ENCODE data around the gene SPIRE1.

The SPIRE1 gene

GRCh38 chr18:12497839-12498238 lies 160.1 kb downstream of the SPIRE1 start:
- Histone ChIP-seq H3K4me3 (ENCODE audit: low read length in 2 of 2) (no peak overlapping the region), H3K79me1 (ENCODE audit: low read depth, low read length) (no peaks in the 10 kb centered on the region), H2AK5ac (ENCODE audit: low read depth, low read length) (no peak overlapping the region), H3K9ac (ENCODE audit: low read depth, low read length, poor library complexity) (no peak overlapping the region), H3K14ac (ENCODE audit: low read length) (no peak overlapping the region), H2BK12ac (ENCODE audit: low read length) (no peak overlapping the region), H3K4me1 (ENCODE audit: control insufficient read depth in 2 of 2, insufficient read depth in 1 of 2, low read depth in 1 of 2, low read length in 2 of 2) (no peaks in the 10 kb centered on the region), H2BK15ac (ENCODE audit: low read length) (no peak overlapping the region), H3K23ac (ENCODE audit: low read depth, low read length, poor library complexity) (no peak overlapping the region), H3K18ac (ENCODE audit: low read length) (no peak overlapping the region), H3K27me3 (ENCODE audit: control insufficient read depth in 3 of 3, insufficient read depth in 3 of 3, low read depth in 1 of 3, low read length in 3 of 3) (no peaks in the 10 kb centered on the region), H3K4me2 (ENCODE audit: insufficient read depth, low read length, poor library complexity, severe bottlenecking) (no peak overlapping the region), H2AFZ (ENCODE audit: low read length) (no peak overlapping the region), H2BK5ac (ENCODE audit: low read length) (no peak overlapping the region), H3K9me3 (replicated peaks in 1 of 2; ENCODE audit: control insufficient read depth in 2 of 2, insufficient read depth in 1 of 2, low read depth in 1 of 2, low read length in 2 of 2) (peaks cover 0 to 2% of the 10 kb centered on the region in 2 donors), H3K27ac (replicated peaks; ENCODE audit: low read length) (no peak overlapping the region), H2BK120ac (ENCODE audit: low read depth, low read length) (no peak overlapping the region), H4K91ac (ENCODE audit: low read depth, low read length, poor library complexity) (no peak overlapping the region), H3K4ac (ENCODE audit: low read length) (no peak overlapping the region), H4K8ac (ENCODE audit: low read depth, low read length) (no peak overlapping the region), H3K36me3 (replicated peaks in 1 of 2; ENCODE audit: control insufficient read depth in 2 of 2, insufficient read depth in 2 of 2, low read length in 2 of 2) (peaks cover 0 to 42% of the 10 kb centered on the region in 2 donors)
- WGBS, 2 donors (ENCODE audit: extremely low coverage in 2 of 2, insufficient read length in 2 of 2, insufficient replicate concordance in 1 of 2) = no CpG with 5 or more reads among the region's 3 CpGs
- DNase-seq (ENCODE audit: low spot score) = no peak

- Histone ChIP-seq H3K36me3 (replicated peaks in 1 of 2; ENCODE audit: control insufficient read depth in 2 of 2, insufficient read depth in 2 of 2, low read length in 2 of 2) (peaks cover 0 to 47% of the 10 kb centered on the region in 2 donors), H2BK120ac (ENCODE audit: low read depth, low read length) (no peak overlapping the region), H3K14ac (ENCODE audit: low read length) (no peak overlapping the region), H2BK15ac (ENCODE audit: low read length) (no peak overlapping the region), H3K27ac (replicated peaks; ENCODE audit: low read length) (no peak overlapping the region), H3K79me1 (ENCODE audit: low read depth, low read length) (no peaks in the 10 kb centered on the region), H2BK5ac (ENCODE audit: low read length) (no peak overlapping the region), H2BK12ac (ENCODE audit: low read length) (no peak overlapping the region), H3K9ac (ENCODE audit: low read depth, low read length, poor library complexity) (peak overlapping the region; percentile 74), H3K23ac (ENCODE audit: low read depth, low read length, poor library complexity) (no peak overlapping the region), H3K9me3 (replicated peaks in 1 of 2; ENCODE audit: control insufficient read depth in 2 of 2, insufficient read depth in 1 of 2, low read depth in 1 of 2, low read length in 2 of 2) (peaks cover 0 to 2% of the 10 kb centered on the region in 2 donors), H2AFZ (ENCODE audit: low read length) (no peak overlapping the region), H3K4ac (ENCODE audit: low read length) (no peak overlapping the region), H3K4me1 (ENCODE audit: control insufficient read depth in 2 of 2, insufficient read depth in 1 of 2, low read depth in 1 of 2, low read length in 2 of 2) (no peaks in the 10 kb centered on the region), H3K18ac (ENCODE audit: low read length) (no peak overlapping the region), H3K27me3 (ENCODE audit: control insufficient read depth in 3 of 3, insufficient read depth in 3 of 3, low read depth in 1 of 3, low read length in 3 of 3) (no peaks in the 10 kb centered on the region), H2AK5ac (ENCODE audit: low read depth, low read length) (no peak overlapping the region), H4K8ac (ENCODE audit: low read depth, low read length) (no peak overlapping the region), H3K4me3 (ENCODE audit: low read length in 2 of 2) (no peak overlapping the region), H3K4me2 (ENCODE audit: insufficient read depth, low read length, poor library complexity, severe bottlenecking) (no peak overlapping the region), H4K91ac (ENCODE audit: low read depth, low read length, poor library complexity) (no peak overlapping the region)
- whole genome bisulfite sequencing, 2 donors (ENCODE audit: extremely low coverage in 2 of 2, insufficient read length in 2 of 2, insufficient replicate concordance in 1 of 2) = no CpG with 5 or more reads among the region's 2 CpGs
- no peak for DNase-seq (ENCODE audit: low spot score)
These were observed 160.6 kb downstream of the SPIRE1 start for GRCh38 chr18:12497296-12497695.

GRCh38 chr18:12492907-12493306 lies 165.0 kb downstream of the SPIRE1 start:
- peaks cover 0 to 68% of the 10 kb centered on the region in 2 donors for H3K36me3 ChIP-seq (replicated peaks in 1 of 2; ENCODE audit: control insufficient read depth in 2 of 2, insufficient read depth in 2 of 2, low read length in 2 of 2)

GRCh38 chr18:12491611-12492435 lies 166.1 kb downstream of the SPIRE1 start:
- Histone ChIP-seq H2BK120ac (ENCODE audit: low read depth, low read length) (no peak overlapping the region), H3K27me3 (ENCODE audit: control insufficient read depth in 3 of 3, insufficient read depth in 3 of 3, low read depth in 1 of 3, low read length in 3 of 3) (no peaks in the 10 kb centered on the region), H3K23ac (ENCODE audit: low read depth, low read length, poor library complexity) (no peak overlapping the region), H3K4me2 (ENCODE audit: insufficient read depth, low read length, poor library complexity, severe bottlenecking) (no peak overlapping the region), H3K4me1 (ENCODE audit: control insufficient read depth in 2 of 2, insufficient read depth in 1 of 2, low read depth in 1 of 2, low read length in 2 of 2) (peaks cover 0 to 1% of the 10 kb centered on the region in 2 donors), H3K27ac (replicated peaks; ENCODE audit: low read length) (no peak overlapping the region), H3K18ac (ENCODE audit: low read length) (no peak overlapping the region), H3K4me3 (ENCODE audit: low read length in 2 of 2) (no peak overlapping the region), H2BK15ac (ENCODE audit: low read length) (no peak overlapping the region), H2AFZ (ENCODE audit: low read length) (no peak overlapping the region), H2BK5ac (ENCODE audit: low read length) (no peak overlapping the region), H3K9me3 (replicated peaks in 1 of 2; ENCODE audit: control insufficient read depth in 2 of 2, insufficient read depth in 1 of 2, low read depth in 1 of 2, low read length in 2 of 2) (peaks cover 0 to 22% of the 10 kb centered on the region in 2 donors), H2BK12ac (ENCODE audit: low read length) (no peak overlapping the region), H3K9ac (ENCODE audit: low read depth, low read length, poor library complexity) (no peak overlapping the region), H3K79me1 (ENCODE audit: low read depth, low read length) (no peaks in the 10 kb centered on the region), H3K14ac (ENCODE audit: low read length) (no peak overlapping the region), H4K91ac (ENCODE audit: low read depth, low read length, poor library complexity) (no peak overlapping the region), H3K4ac (ENCODE audit: low read length) (no peak overlapping the region), H4K8ac (ENCODE audit: low read depth, low read length) (no peak overlapping the region), H2AK5ac (ENCODE audit: low read depth, low read length) (no peak overlapping the region), H3K36me3 (replicated peaks in 1 of 2; ENCODE audit: control insufficient read depth in 2 of 2, insufficient read depth in 2 of 2, low read length in 2 of 2) (peaks cover 0 to 72% of the 10 kb centered on the region in 2 donors)
- WGBS, 2 donors (ENCODE audit: extremely low coverage in 2 of 2, insufficient read length in 2 of 2, insufficient replicate concordance in 1 of 2) = no CpG with 5 or more reads among the region's 9 CpGs
- DNase-seq (ENCODE audit: low spot score) = no peak

More at GRCh38 chr18:12492907-12493306, 165.0 kb downstream of the SPIRE1 start:
- no peak overlapping the region for H3K4me2 ChIP-seq (ENCODE audit: insufficient read depth, low read length, poor library complexity, severe bottlenecking)
- no peak overlapping the region for H2AFZ ChIP-seq (ENCODE audit: low read length)
- H2BK12ac ChIP-seq (ENCODE audit: low read length) = no peak overlapping the region
- H3K14ac ChIP-seq (ENCODE audit: low read length) = no peak overlapping the region
- H3K9ac ChIP-seq (ENCODE audit: low read depth, low read length, poor library complexity) = no peak overlapping the region
- no peak overlapping the region for H4K8ac ChIP-seq (ENCODE audit: low read depth, low read length)
- no peak overlapping the region for H3K4ac ChIP-seq (ENCODE audit: low read length)
- no peaks in the 10 kb centered on the region for H3K79me1 ChIP-seq (ENCODE audit: low read depth, low read length)
- H2AK5ac ChIP-seq (ENCODE audit: low read depth, low read length) = no peak overlapping the region
- H2BK120ac ChIP-seq (ENCODE audit: low read depth, low read length) = no peak overlapping the region
- H3K4me3 ChIP-seq (ENCODE audit: low read length in 2 of 2) = no peak overlapping the region
- peaks cover 2 to 22% of the 10 kb centered on the region in 2 donors for H3K9me3 ChIP-seq (replicated peaks in 1 of 2; ENCODE audit: control insufficient read depth in 2 of 2, insufficient read depth in 1 of 2, low read depth in 1 of 2, low read length in 2 of 2)
- no CpG with 5 or more reads among the region's 5 CpGs for WGBS, 2 donors (ENCODE audit: extremely low coverage in 2 of 2, insufficient read length in 2 of 2, insufficient replicate concordance in 1 of 2)
- H3K27ac ChIP-seq (replicated peaks; ENCODE audit: low read length) = no peak overlapping the region
- H3K23ac ChIP-seq (ENCODE audit: low read depth, low read length, poor library complexity) = no peak overlapping the region
- H3K27me3 ChIP-seq (ENCODE audit: control insufficient read depth in 3 of 3, insufficient read depth in 3 of 3, low read depth in 1 of 3, low read length in 3 of 3) = no peaks in the 10 kb centered on the region
- no peak overlapping the region for H2BK15ac ChIP-seq (ENCODE audit: low read length)
- H4K91ac ChIP-seq (ENCODE audit: low read depth, low read length, poor library complexity) = no peak overlapping the region
- H3K18ac ChIP-seq (ENCODE audit: low read length) = no peak overlapping the region
- DNase-seq (ENCODE audit: low spot score) = no peak
- H3K4me1 ChIP-seq (ENCODE audit: control insufficient read depth in 2 of 2, insufficient read depth in 1 of 2, low read depth in 1 of 2, low read length in 2 of 2) = peaks cover 0 to 1% of the 10 kb centered on the region in 2 donors
- no peak overlapping the region for H2BK5ac ChIP-seq (ENCODE audit: low read length)

Data from neuronal stem cell (in vitro differentiated cells).